NCI-H82 treated with DMSO at 0.1 percent for 48 hours (cell line): ENCODE measurements around the gene BTNL8.
A peak's percentile ranks its signal among the peaks of the same experiment; 100 is the strongest.

Experiments
- DNase-seq: peaks from one replicate; lab custom pipeline; 2025; ENCODE audit not compliant: unreplicated experiment; lab: John Stamatoyannopoulos, UW

BTNL8 gene

DNA sequence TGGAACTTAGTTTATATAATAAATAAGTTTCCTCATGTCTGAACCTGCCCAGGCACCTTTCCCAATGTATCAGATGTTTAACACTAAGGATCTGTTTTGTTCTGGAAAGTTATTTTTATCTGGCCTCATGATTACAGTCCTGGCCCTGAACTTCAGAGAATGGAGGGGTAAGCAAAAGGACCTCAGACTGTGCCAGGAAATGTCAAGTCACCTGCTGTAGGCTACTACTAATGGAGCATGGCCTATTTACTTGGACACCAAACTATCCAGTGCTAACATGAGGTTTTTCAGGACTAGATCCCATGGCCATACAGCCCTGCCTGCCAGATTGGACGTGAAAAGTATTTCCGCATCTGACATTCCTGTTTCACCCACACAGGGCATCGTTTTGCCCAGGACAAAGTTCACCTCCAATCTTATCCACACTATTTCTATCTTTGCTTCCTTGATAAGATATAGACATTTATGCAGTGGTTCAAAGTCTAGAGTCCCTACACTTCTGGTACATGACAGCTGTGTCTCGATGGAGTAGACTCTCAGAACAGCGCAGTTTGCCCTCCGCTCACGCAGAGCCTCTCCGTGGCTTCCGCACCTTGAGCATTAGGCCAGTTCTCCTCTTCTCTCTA is at the start of gene BTNL8:
BTNL8 (plus strand) TSS at position 539 of the 626 bp plus-strand sequence. CDS start 152 bp downstream, outside the sequence.
- DNase-seq: no peak

DNA sequence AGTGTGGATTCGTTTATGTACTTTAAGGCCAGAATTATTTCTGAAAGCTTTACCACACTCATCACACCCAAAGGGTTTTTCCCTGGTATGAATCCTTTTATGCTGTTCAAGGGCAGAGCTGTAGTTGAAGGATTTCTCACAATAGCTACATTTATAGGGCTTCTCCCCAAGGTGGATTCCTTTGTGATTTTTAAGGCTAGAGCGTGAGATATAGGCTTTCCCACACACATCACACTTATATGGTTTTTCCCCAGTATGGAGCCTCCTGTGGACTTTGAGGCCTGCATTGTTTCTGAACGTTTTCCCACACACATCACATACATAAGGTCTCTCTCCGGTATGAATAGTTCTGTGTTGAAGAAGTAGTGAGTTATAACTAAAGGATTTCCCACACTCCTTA is 49.1 kb upstream of the BTNL8 start:
- no peak for DNase-seq

DNA sequence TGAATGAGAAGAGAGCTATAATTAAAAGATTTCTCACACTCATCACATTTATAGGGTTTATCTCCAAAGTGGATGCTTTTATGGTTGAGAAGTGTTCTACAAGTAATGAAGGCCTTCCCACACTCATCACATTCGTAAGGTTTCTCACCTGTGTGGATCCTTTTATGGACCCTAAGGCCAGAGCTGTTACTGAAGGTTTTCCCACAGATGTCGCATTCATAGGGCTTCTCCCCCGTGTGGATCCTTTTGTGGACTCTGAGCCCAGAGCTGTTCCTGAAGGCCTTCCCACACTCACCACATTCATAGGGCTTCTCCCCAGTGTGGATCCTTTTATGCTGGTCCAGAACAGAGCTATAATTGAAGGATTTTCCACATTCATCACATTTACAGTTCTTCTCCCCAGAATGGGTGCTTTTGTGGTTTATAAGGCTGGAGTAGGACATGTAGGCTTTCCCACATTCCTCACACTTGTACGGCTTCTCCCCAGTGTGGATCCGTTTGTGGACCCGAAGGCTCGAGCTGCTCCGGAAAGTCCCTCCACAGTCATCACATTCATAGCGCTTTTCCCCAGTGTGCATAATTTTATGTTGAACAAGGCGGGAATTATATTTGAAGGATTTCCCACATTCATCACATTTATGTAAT is 48.4 kb upstream of the BTNL8 start:
- DNase-seq: no peak

GRCh38 chr5:180852495-180852894 is 46.5 kb upstream of the BTNL8 start:
- DNase-seq: no peak

- DNase-seq: no peak
These were observed 45.7 kb upstream of the BTNL8 start for GRCh38 chr5:180853121-180853847.

GRCh38 chr5:180853848-180854176 is 45.1 kb upstream of the BTNL8 start:
- DNase-seq: no peak

GRCh38 chr5:180858586-180858985 is 40.4 kb upstream of the BTNL8 start:
- no peak for DNase-seq

DNA sequence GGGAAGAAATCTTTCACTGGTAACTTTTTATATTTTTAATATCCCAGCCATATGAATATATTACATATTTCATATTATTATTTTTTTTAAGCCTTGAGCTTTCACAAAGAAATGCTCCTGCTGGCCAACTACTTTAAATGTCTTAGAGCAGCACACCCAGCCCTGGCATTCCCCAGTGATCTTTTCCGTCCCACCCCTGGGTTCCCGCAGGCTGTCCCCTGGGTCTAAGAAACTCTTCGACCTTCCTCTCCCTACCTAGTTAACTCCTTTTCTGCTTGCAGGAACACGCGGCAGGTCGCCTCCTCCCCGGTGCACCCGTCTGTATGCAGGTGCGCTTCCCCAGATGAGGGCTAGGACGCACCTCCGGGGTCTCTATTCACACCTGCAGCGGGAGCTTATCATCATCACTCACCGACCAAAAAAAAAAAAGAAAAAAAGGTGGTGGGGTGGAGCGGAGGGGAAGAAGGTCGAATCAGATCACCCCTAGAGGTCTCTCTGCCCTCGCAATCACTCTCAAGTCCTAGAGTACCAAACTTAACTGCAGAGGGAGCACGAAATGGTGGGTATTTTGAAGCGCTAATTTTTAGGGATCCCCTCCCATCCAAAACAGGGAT is 38.6 kb upstream of the BTNL8 start:
- peak; percentile 25 for DNase-seq

GRCh38 chr5:180860887-180861822 is 37.8 kb upstream of the BTNL8 start, which contains the start of gene ZFP62:
Gene ZFP62, minus strand, starts transcription at chr5:180861276. Its CDS starts 57 bp downstream, at chr5:180861219.
- DNase-seq: peak; percentile 58

GRCh38 chr5:180862645-180863044 is 36.3 kb upstream of the BTNL8 start:
- DNase-seq: no peak

DNA sequence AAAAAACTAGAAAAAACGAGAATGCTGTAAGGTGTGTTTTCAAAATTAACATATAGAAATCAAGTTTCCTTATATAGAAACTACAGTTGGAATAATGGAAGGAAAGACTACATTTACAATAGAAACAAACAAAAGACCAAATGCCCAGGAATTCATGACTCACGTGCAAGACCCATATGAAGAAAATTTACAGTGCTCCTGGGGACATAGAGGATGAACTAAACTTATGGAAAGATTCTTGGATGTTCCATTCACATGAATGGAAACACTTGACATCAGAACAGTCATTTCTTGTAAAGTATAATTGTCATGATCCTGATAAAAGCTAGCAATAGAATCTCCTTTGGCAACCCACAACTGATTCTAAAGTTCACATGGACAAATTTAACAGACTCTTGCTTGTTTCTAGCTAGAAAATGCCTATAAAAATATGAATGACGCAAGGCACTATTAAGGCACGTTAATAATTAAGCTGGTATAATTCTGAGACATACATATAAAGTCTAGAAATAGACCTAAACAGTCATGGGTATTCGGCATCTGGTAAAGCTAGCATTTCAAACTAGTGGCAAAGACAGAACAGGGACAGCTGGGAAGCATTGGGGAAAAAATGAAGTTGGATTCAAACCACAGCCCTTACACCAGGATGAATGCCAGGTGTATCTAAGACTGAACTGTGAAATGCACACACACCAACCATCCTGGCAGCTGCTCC is 32.8 kb upstream of the BTNL8 start:
- no peak for DNase-seq

GRCh38 chr5:180866985-180867384 is 32.0 kb upstream of the BTNL8 start:
- DNase-seq: no peak

- DNase-seq: peak; percentile 62
These were observed 30.0 kb upstream of the BTNL8 start for GRCh38 chr5:180868960-180869359.

DNA sequence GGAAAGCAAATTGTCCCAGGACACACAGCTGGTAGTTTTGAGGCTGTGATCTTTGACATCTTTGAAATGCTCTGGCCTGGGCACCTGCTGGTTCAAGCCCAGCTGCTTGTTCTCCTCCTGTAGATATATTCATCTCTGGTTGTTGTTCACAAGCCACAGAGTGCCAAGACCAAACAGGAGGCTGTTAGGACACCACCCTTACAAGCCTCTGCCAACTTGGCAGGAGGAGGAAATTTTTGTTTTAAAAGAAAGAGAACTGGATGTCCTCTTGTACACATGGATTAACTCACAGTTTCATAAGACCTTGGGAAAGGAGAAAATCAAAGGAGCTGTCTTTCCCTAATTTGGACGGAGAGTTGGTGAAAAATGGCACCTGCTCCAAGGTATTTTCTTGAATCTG is 29.4 kb upstream of the BTNL8 start:
- no peak for DNase-seq

GRCh38 chr5:180870276-180871068 is 28.5 kb upstream of the BTNL8 start:
- no peak for DNase-seq

DNA sequence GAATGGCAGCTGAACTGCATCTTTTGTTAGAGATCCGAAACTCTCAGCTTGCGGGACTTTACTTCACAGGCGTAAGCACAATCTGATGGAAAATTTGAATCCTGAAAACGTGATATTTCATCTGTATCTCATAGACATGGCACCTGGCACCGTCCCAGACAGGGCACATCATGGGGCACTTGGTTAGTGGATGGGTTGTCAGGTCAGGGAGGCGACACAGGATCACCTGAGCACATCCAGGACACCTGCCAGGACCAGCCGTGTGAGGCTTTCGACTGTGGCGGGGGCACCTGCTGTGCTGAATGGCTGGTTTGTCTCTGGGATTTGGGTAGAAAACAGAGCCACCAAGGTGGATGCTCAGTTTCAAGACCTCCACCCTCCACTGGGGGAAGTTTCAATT is 26.5 kb upstream of the BTNL8 start:
- DNase-seq: no peak

- no peak for DNase-seq
These were observed 25.1 kb upstream of the BTNL8 start for GRCh38 chr5:180873615-180874520.
